NCI-H2171 treated with DMSO at 0.1 percent for 48 hours (cell line): ENCODE results near the gene DLG2.
"Not testable (repeated sequence)": the region's sequence is repeated elsewhere in the genome, so short reads cannot be mapped to it uniquely, and the experiment has no call there.

Experiments used
- DNase-seq: peaks from one replicate; lab custom pipeline; 2025; lab: John Stamatoyannopoulos, UW

DLG2 gene

DNA sequence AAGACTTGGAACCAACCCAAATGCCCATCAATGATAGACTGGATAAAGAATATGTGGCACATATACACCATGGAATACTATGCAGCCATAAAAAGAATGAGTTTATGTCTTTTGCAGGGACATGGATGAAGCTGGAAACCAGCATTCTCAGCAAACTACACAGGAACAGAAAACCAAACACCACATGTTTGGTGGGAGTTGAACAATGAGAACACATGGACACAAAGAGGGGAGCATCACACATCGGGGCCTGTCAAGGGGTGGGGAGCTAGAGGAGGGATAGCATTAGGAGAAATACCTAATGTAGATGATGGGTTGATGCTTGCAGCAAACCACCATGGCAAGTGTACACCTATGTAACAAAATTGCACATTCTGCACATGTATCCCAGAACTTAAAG is 397.4 kb downstream of the DLG2 start:
- DNase-seq, result not testable (repeated sequence)

DNA sequence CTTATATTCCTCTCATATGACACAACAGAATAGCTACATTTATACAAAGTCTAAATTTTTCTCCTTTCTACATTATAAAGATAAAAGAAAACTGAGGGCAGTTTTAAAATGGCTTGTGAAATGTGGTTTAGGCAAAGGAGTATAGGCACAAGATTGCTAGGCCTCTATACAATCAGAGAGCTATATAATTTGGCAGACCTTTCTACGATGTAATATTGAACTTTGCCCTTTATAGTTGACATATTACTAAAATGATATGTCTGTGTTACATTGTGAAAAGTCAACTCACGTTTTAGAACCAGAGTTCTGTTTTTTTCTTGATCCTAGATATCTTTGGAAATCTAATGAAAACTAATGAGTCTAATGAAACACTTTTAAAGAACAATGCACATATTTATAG is 430.2 kb downstream of the DLG2 start:
- DNase-seq, result no peak

DNA sequence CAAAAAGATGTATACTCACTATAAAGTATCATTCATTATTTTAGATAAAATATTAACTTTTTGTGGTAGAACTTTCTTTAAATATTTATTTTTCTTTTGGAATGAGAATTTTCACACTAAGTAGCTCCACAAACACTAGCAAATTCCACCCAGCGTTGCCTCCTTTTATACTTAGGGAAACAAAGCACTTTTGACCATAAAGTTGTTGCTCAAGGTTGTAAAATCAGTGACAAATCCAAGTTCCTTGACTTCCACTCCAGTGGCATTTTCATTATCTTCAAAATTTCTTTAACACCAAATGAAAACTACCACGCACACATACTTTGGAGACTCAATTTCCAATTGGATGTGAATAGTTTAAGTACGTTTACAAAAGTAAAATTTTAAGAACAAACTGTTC is 431.2 kb downstream of the DLG2 start:
- no peak for DNase-seq

DNA sequence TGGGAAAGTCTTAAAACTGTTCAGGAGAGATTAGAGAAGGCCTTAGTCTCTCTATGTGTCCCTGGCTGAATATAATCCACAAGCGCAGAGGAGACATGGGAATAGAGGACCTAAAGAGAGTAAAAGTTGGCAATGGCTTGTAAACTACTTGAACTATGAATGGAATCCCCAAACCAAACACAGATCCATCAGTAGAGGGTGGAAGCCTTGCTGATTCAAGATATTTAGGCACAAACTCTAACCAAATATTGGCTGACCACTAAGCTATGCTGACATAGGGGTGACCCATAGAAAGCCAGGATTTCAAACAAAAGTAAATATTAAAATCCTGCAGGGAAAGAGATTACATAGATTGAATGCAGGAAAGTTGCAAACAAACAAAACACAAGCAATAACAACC is 439.2 kb downstream of the DLG2 start:
- no peak for DNase-seq

- DNase-seq, result no peak
Measured at GRCh38 chr11:85184721-85185120, 442.4 kb downstream of the DLG2 start.

DNA sequence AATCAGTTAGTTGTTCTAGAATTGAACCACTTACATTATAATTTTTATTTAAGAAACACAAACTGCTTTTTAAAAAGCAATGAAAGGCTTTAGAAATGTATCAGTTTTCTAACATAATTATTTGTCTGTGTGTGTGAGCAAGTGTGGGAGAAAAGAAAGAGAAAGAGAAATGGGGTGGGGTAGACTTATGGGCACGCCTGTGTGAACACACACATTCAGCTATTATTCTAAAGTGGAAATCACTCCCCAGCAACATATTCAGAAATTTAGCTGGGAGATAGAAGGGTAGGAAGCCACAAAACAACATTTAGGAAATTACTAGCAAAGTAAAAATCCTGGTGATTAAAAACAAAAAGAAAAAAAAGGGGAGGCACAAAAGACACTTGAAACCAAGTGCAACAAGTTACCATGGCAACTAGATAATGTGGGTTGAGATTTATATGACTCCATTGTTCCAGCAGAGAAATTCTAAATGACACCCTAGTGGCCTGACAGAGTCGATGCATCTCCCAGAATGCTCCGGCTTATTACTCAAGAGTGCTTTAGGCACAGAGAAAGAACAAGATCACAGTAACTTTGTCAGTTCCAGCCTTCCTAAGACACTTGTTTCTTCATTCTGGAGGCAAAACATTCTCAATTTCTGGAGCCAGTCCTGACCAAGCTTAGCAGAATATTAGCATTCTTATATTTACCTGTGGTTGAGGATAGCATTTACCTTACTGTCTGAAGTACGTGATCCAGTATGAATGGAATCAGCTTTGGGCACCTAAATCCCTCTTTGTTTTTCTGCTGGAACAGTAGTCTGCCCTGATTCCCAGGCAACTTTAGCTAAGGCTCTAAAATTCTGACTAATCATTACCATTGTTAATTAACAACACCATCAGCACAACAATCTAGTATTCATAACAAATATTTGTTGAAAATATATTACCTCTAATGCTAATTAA is 444.4 kb downstream of the DLG2 start:
- DNase-seq, result peak; percentile 61

DNA sequence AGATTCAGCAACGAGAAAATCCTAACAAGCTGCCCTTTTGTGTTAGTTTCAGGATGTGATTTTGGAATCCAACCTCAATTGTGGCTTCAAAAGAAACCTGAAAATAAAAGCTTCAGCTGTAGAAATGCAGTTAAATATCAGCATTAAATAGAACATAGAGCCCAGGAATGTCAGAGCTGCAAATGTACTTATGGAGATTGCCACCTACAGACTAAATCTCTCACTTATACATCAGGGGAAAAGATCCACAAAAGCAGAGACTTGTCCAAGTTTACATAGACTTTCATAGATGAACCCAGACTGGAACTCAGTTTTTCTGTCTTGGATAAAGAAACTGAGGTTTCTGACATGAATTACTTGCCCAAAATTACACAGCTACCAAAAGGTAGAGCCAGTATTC is 446.6 kb downstream of the DLG2 start:
- DNase-seq, result no peak

DNA sequence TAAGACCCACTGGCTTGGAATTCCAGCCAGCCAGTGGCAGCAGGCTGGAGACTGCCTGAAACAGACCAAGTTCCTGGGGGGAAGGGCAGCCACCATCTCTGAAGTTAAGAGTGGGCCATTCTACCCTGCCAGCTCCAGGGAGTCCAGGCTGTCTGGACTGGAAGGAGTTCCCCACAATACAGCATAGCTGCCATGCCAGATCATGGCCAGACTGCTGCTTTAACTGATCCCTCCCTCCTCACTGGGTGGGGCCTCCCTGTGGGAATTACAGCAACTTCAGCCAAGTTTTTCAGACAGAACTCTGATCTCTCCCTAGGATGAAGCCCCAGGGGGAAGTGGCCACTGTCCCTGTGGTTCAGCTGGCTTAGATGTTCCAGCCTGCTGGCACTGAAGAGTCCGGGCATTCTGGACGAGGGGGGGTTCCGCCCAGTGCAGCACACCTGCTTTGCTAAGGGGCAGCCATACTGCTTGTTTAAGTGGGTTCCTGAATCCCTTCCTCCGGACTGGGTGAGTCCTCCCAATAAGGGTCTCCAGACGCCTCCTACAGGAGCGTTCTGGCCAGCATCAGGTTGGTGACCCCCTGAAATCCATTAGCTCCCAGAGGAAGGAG is 455.4 kb downstream of the DLG2 start:
- DNase-seq, result no peak

GRCh38 chr11:85170184-85170583 is 457.0 kb downstream of the DLG2 start:
- no peak for DNase-seq

GRCh38 chr11:85167471-85167870 is 459.7 kb downstream of the DLG2 start:
- no peak for DNase-seq

GRCh38 chr11:85167038-85167437 is 460.1 kb downstream of the DLG2 start:
- no peak for DNase-seq

DNA sequence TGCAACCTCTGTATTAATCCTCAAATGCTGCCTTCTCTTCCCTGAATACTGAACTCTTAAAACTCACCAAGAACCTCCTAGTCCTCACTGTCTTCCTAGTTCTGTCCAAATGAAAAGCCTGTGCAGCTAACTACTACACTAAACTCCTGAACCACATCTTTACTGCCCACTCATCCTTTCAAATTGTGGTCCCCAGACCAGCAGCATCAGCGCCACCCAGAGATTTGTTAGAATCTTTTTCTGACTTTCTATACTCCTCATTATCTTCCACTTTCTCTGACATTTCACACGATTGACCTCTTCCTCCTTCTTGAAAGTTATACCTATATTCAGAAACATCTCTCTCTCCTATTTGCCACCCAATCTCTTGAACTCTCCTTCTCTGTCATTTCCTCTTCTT is 461.3 kb downstream of the DLG2 start:
- no peak for DNase-seq

DNA sequence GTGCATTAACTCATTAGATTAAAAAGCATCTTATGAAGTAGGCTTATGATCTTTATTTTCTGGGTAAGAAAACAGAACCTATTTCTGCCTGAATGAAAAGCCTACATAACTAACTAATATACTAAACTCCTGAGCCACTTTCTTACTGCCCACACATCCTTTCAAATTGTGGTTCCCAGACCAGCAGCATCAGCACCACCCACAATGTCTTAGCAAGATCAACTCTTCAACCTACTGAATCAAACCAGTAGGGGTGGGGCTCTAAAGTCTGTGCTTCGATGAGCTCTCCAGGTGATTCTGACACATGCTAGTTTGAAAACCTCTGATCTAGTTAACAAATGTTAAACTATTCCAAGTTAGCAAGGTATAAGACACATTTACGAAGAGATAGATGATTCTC is 462.4 kb downstream of the DLG2 start:
- DNase-seq, result no peak

GRCh38 chr11:85154294-85154693 is 472.9 kb downstream of the DLG2 start:
- no peak for DNase-seq

DNA sequence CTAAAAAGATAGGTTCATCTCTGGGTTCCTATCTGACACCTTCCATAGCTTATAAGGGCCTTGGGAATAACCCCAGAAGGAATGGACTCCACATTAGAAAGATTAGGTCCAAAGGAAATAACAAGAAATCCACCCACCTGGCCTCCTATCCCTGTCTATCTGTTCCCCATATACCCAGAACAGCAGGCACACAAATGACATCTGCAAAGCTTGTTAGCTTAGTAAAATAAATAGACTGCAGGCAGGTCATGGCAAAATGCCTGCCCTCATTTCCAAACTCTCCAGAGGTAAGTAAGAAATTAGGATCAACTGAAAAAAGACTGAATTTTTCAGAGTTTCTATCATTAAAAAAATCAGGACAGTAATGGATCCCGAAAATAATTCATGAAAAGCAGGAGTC is 489.5 kb downstream of the DLG2 start:
- DNase-seq, result no peak

DNA sequence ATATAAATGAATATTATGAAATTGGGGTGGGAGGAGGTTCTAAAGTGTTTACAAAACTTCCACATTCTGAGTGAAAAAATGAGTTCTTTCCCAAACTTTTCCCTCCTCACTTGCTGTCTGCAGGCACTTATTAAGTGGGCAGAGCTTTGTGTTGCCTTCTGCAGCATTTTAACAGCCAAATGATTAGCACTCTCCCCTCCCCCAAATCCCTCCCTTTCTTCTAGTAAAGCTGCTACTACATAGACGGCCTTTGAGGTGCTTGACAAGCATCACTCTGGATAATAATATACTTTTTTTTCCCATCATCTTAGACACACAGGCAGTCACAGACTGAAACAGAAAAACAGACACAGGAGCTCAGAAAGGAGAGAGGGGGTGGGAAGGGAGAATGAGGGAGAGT is 493.5 kb downstream of the DLG2 start:
- DNase-seq, result no peak

DNA sequence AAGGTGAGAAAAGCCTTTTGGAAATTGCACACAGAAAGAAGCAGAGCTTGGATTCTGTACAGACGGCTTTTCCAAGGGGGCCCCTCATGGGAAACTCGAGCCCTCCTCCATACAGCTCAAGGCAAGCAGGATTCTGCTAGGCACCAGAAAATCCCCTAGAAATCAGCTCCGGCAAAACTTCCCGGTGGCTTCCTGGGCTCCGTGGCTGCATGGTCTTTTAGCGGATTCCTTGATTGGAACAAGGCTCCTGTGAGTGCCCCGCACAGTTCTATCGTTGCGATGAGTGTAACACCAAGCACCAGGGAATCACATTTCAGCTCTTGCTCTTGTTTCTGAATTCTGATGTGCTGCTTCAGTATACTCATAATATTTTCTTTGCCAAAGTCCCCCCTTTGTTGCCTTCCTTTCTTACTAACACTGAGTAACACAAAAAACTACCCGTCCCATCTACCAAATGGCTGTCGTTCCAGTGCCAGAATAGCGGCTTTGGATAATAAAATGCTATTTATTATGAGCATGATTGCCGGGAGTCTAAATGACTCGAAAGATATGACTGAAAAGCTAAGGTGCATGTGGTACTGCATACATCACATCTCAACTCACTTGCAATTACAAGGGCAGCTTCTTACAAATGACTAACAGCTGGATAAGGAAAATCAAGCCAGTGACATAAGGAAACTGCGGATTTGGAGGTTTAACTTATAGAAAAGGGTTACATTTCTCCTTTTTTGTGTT is 494.1 kb downstream of the DLG2 start:
- DNase-seq, result no peak

DNA sequence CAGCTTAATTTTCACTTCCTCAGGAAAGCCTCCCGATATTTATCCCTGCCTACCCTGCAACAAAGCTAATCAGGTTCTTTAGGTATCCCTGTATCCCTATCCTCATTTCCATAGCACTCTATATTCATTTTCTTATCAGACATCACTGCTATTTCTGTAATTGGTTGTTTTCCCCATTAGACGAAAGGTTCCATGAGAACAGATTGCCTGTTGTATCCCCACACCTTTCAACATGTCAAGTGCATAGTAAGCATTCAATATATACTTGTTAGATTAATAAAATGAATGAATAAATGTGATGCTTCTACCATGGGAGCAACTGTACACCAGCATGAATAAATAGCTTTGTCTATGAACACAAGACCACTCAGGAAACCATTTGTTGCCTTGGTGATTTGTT is 499.8 kb downstream of the DLG2 start:
- no peak for DNase-seq

GRCh38 chr11:85123752-85124231 is 503.4 kb downstream of the DLG2 start:
- no peak for DNase-seq

GRCh38 chr11:85118151-85118550 is 509.0 kb downstream of the DLG2 start:
- no peak for DNase-seq

DNA sequence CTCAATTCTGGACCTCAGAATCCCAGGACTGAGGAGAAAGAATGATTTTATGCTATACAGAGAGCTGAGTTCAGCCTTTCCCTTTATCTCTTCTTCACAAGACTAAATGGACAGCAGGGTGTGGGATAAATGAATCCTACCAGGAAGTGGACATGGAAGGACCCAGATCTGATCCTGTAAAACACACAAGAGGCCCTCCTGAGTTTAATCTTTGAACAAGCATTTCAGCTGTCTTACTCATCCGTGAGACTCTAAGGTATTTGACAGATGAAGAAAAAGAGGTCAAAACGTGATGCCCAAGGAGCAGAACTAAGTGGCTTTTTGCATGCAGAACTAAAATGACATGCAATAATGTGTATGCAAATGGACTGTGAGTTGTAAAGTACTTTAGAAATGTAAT is 511.3 kb downstream of the DLG2 start:
- no peak for DNase-seq

DNA sequence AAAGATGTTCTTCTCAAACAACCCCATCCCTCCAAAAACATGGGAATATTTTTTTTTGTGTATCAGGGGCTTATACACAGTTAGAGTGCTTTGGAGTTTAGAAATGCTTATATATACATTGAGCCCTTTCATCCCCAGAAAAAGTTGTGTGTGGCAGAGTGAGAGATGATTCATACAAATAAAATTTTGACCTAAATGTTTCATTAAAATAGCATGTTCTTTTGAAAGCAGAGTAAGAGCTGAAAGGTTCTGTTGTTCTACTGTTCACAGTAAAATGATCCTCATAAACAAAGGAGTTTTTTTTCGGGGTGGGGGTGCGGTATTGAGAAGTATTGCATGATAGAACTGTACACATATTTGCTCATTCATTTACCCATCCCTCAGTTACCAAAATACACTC is 512.4 kb downstream of the DLG2 start:
- no peak for DNase-seq

DNA sequence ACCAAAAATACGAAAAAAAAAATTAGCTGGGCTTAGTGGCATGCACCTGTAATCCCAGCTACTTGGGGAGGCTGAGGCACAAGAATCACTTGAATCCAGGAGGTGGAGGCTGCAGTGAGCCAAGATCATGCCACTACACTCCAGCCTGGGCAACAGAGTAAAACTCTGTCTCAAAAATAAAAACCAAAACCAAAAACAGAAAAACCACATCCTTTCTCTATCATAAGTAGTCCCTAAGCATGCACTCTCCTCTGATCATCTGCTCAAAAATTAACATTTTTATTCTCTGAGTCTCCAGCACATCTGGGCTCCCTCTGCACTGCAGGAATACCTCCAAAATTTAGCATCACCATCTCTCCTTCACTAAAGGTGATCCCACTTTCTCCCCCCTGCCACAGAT is 516.9 kb downstream of the DLG2 start:
- DNase-seq, result not testable (repeated sequence)
